ENCODE measurements around the gene FAM149B1. TPM values are rescaled to one million over a fixed set of nuclear protein-coding genes. Genes with fewer than 3 reads are reported as not detected.

FAM149B1 gene
- total RNA-seq, 1 experiment from 2014 or later = 17.5 TPM

GRCh38 chr10:73156054-73156453 lies 11.9 kb upstream of the FAM149B1 start:
- H3K27me3 ChIP-seq (ENCODE audit: insufficient read depth, low read length) = no peaks in the 10 kb centered on the region
- no peak overlapping the region for H3K4me2 ChIP-seq (ENCODE audit: low read length)
- intact Hi-C loops (cut with micrococcal nuclease) = no loop called here
- ChIA-PET CTCF (interaction anchor here (0.9 kb wide), 1 partner anchor 59 kb away, joined by 3 read pairs; the partner anchor contains the start of gene P4HA1), POLR2A (interaction anchor here (0.7 kb wide), 1 partner anchor 361 kb away, joined by 3 read pairs; no protein-coding TSS in a partner anchor), RAD21 (ENCODE audit: low non-redundant PET in 1 of 2, low total read pairs in 2 of 2, uncharacterized antibody in 2 of 2, unreplicated experiment in 2 of 2) (no interaction called here)
- no peaks in the 10 kb centered on the region for H4K20me1 ChIP-seq (ENCODE audit: insufficient read depth)
- DNase-seq (ENCODE audit: low read depth, low spot score) (no peak), ATAC-seq (no peak)
- no peaks in the 10 kb centered on the region for H3K9me2 ChIP-seq (ENCODE audit: insufficient read depth)
- BruUV-seq (replicated peaks) = no TSS peak
- H3K36me3 ChIP-seq (ENCODE audit: control insufficient read depth in 1 of 2, insufficient read depth in 2 of 2, low read length in 2 of 2) = peaks cover 24 to 27% of the 10 kb centered on the region in 2 experiments
- no peaks in the 10 kb centered on the region for H3K4me1 ChIP-seq (ENCODE audit: control insufficient read depth in 1 of 2, insufficient read depth in 2 of 2, low read length in 2 of 2)
- no peak for TF ChIP-seq SRF (IDR thresholded peaks at IDR 0.05; ENCODE audit: low read depth)
- TF ChIP-seq EGR1 (IDR thresholded peaks at IDR 0.05; ENCODE audit: low read depth) = no peak
- TF ChIP-seq RAD21 (IDR thresholded peaks at IDR 0.05; ENCODE audit: low read depth) = no peak
- no peak for TF ChIP-seq YY1 (IDR thresholded peaks at IDR 0.05; ENCODE audit: extremely low read depth, insufficient replicate concordance, low read depth, low read length)
- TF ChIP-seq JUND (IDR thresholded peaks at IDR 0.05) = no peak
- TF ChIP-seq FOSL1 (IDR thresholded peaks at IDR 0.05; ENCODE audit: low read depth) = no peak
- no peak for TF ChIP-seq SIN3A (IDR thresholded peaks at IDR 0.05; ENCODE audit: low read depth)
- TF ChIP-seq REST (IDR thresholded peaks at IDR 0.05; ENCODE audit: low read depth) = no peak
- TF ChIP-seq ELF1 (IDR thresholded peaks at IDR 0.05; ENCODE audit: borderline replicate concordance, low read depth) = no peak
- no peak for TF ChIP-seq ZFX (IDR thresholded peaks at IDR 0.05)
- no peak for TF ChIP-seq ATF3 (IDR thresholded peaks at IDR 0.05)
- TF ChIP-seq ZNF274 (IDR thresholded peaks at IDR 0.05; ENCODE audit: low read depth, low read length) = no peak
- TF ChIP-seq POLR2A (IDR thresholded peaks at IDR 0.05; ENCODE audit: borderline replicate concordance, extremely low read depth, insufficient read depth, insufficient read length) = no peak
- TF ChIP-seq SP1 (IDR thresholded peaks at IDR 0.05; ENCODE audit: low read depth) = no peak
- TF ChIP-seq MAX (IDR thresholded peaks at IDR 0.05) = no peak
- TF ChIP-seq EZH2 (IDR thresholded peaks at IDR 0.05) = no peak
- TF ChIP-seq EZH2phosphoT487 (IDR thresholded peaks at IDR 0.05; ENCODE audit: borderline replicate concordance) = no peak
- TF ChIP-seq TCF7L2 (IDR thresholded peaks at IDR 0.05; ENCODE audit: borderline replicate concordance, extremely low read depth, insufficient read depth, insufficient read length) = no peak
- peaks cover 28% of the 10 kb centered on the region for H3K79me2 ChIP-seq (ENCODE audit: insufficient read depth, low read length)
- H3K4me3 ChIP-seq (replicated peaks in 1 of 2; ENCODE audit: low read depth in 1 of 2, low read length in 2 of 2) = no peak overlapping the region
- H3K27ac ChIP-seq (ENCODE audit: low read depth, low read length) = no peak overlapping the region
- H2AFZ ChIP-seq (ENCODE audit: low read depth, low read length, poor library complexity, severe bottlenecking) = no peak overlapping the region
- no peaks in the 10 kb centered on the region for H3K9me3 ChIP-seq (ENCODE audit: control insufficient read depth in 1 of 2, insufficient read depth in 1 of 2, low read depth in 1 of 2, low read length in 2 of 2)
- H3K9ac ChIP-seq (ENCODE audit: low read length) = no peak overlapping the region

Data from HCT116 (cell line).